Bronchial epithelial cell (primary cell): ENCODE measurements around the gene COL17A1. TPM values are rescaled to one million over a fixed set of nuclear protein-coding genes. Genes with fewer than 3 reads are reported as not detected.

Experiments used
- DNase-seq: peaks from one replicate; pipeline ENCODE4 v3.0.0-alpha.2; 2010; ENCODE audit warnings: low read depth
- FAIRE-seq: peaks from 2 replicates; lab custom pipeline; 2011; peaks lifted over from hg19 to GRCh38; lab: Jason Lieb, UNC
- H3K27me3 ChIP-seq: 2 replicates; pipeline ENCODE4 v1.5.1; 2011; ENCODE audit warnings: low read length; ENCODE audit not compliant: control insufficient read depth, insufficient read depth
- H3K36me3 ChIP-seq: 2 replicates; pipeline ENCODE4 v1.5.1; 2011; ENCODE audit warnings: low read length; ENCODE audit not compliant: control insufficient read depth, insufficient read depth
- H3K4me3 ChIP-seq: 2 replicates; pipeline ENCODE4 v1.5.1; 2011; ENCODE audit warnings: mild to moderate bottlenecking, low read depth, low read length, control low read depth
- total RNA-seq: library from RNA; depleted of rRNA; stranded (reverse); fragments of >200 nt; gene quantifications from 2 replicates; pipeline ENCODE4 v1.2.1, GENCODE V29; 2014
- TF ChIP-seq, protein P1 (sequence below): IDR thresholded peaks from 2 replicates; pipeline ENCODE4 v1.5.1; 2011; ENCODE audit warnings: mild to moderate bottlenecking, moderate library complexity, low read length, control low read depth, inconsistent platforms; ENCODE audit not compliant: insufficient read depth, severe bottlenecking

COL17A1 gene
- total RNA-seq, 1 donor from 2014 or later, result 594 TPM

DNA sequence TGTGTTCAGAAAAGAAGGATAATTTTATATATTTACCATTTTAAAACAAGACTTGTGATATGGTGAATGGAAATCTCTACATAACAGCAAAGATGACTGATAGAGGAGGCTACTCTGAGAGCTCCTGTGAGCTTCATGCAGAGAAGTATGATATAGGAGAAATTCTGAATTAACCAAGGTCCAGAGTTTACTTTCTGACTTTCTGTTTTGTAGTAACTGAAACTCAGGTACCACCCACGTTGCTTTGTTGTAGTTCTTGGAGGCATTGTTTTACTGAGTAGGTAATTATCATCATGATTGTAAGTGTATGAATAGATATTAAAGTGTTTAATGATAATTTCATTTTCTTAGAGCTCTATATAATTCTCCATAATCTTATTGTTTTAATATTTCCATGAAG is 18.3 kb upstream of the COL17A1 start:
- DNase-seq (no peak), FAIRE-seq (no peak)
- Histone ChIP-seq H3K36me3 (no peaks in the 10 kb centered on the region), H3K4me3 (no peak overlapping the region), H3K27me3 (no peaks in the 10 kb centered on the region)
- TF ChIP-seq, protein P1, sequence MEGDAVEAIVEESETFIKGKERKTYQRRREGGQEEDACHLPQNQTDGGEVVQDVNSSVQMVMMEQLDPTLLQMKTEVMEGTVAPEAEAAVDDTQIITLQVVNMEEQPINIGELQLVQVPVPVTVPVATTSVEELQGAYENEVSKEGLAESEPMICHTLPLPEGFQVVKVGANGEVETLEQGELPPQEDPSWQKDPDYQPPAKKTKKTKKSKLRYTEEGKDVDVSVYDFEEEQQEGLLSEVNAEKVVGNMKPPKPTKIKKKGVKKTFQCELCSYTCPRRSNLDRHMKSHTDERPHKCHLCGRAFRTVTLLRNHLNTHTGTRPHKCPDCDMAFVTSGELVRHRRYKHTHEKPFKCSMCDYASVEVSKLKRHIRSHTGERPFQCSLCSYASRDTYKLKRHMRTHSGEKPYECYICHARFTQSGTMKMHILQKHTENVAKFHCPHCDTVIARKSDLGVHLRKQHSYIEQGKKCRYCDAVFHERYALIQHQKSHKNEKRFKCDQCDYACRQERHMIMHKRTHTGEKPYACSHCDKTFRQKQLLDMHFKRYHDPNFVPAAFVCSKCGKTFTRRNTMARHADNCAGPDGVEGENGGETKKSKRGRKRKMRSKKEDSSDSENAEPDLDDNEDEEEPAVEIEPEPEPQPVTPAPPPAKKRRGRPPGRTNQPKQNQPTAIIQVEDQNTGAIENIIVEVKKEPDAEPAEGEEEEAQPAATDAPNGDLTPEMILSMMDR, result no peak

DNA sequence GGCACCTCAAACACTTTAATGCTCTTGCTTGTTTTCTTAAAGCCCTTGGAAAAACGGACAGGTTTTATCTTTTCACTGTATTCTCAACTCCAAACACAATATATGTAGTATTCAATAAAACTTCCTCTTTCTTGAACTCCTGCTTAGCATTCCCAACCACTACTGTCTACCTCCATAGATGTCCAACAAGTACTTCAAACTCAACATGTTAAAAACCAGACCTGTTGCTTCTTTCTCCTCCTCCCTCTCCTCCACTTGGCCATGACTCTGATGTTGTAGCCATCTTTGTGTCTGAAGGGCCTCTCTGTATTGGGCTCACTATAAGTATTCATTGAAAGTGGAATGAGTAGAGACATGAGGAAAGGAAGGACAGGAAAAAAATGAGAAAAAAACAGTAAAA is 16.2 kb upstream of the COL17A1 start:
- Histone ChIP-seq H3K27me3 (no peaks in the 10 kb centered on the region), H3K4me3 (no peak overlapping the region), H3K36me3 (no peaks in the 10 kb centered on the region)
- TF ChIP-seq, protein P1, result no peak
- DNase-seq, result no peak
- FAIRE-seq, result no peak

DNA sequence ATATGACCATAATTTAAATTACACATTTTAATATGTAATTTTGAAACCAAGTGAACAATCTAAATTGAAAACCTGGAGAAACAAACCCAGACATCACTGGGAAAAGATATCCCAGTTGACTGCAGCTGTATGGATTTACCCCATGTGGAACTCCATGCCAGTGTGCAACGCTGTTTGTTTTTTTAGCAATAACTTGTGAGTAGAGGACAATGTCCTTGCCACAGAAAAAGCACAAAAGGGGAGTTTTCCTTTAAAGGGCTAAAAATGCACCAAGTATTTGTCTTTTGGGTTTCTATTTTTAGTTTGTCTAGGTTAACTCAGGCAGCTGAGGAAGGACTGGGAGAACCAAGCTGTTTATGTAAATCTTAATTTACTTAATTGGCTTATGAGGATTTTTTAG is 15.1 kb upstream of the COL17A1 start:
- DNase-seq (no peak), FAIRE-seq (no peak)
- TF ChIP-seq, protein P1, result no peak
- no peaks in the 10 kb centered on the region for H3K36me3 ChIP-seq
- H3K4me3 ChIP-seq, result no peak overlapping the region
- H3K27me3 ChIP-seq, result no peaks in the 10 kb centered on the region

DNA sequence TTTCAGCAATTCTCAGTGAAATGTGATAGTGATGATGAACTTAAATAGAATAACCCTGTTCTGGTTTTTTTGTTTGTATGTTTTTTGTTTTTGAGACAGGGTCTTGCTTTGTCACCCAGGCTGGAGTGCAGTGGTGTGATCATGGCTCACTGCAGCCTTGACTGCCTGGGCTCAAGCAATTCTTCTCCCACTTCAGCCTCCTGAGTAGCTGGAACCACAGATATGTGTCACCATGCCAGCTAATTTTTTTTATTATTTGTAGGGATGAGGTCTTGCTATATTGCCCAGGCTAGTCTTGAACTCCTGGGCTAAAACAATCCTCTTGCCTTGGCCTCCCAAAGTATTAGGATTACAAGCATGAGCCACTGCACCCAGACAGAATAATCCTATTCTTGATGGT is 14.3 kb upstream of the COL17A1 start:
- peak; percentile 51 for DNase-seq
- no peak for FAIRE-seq
- H3K36me3 ChIP-seq, result no peaks in the 10 kb centered on the region
- no peaks in the 10 kb centered on the region for H3K27me3 ChIP-seq
- TF ChIP-seq, protein P1, result no peak
- H3K4me3 ChIP-seq, result no peak overlapping the region

DNA sequence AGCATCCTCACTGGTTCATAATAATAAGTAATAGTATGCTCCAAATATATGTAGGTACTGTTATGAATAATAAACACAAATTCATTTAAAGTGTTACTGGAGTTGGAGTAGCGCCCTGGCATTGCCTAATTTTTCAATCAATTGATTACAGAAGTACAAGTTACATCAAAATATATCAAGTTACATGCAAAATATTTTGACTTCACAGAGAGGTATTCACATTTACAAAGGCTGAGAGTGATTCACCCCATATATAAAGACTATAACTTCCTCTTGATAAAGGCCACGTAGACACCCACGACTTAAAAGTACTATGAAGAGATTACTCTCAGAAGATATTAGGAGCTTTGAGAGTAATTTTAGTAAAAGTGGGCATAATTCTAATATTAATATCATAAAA is 13.6 kb upstream of the COL17A1 start:
- peak; percentile 92 for DNase-seq
- no peak for FAIRE-seq
- TF ChIP-seq, protein P1, result no peak
- no peaks in the 10 kb centered on the region for H3K27me3 ChIP-seq
- no peaks in the 10 kb centered on the region for H3K36me3 ChIP-seq
- no peak overlapping the region for H3K4me3 ChIP-seq

DNA sequence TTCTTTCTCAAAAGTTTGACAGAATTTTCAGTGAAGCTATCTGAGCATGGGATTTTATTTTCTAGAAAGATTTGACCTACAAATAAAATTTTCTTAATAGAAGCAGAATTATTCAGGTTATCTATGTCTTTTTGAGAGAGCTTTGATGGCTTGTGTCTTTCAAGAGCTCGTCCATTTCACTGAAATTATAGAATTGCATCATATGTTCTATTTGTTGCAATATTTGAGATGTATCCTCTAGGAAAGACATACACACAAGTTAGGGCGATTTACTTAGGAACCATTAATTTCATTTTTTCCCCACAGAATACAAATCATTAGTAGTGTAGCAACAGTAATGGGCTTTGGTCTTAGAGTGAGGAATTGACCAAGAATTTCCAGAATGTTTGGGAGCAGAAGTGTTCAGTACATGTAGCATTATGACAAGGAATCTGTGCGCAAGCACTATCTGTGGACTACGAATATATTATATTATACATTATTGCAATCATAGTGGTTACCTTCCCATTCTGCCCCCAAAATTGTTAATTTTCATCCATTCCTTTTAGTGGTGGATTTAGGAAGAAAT is 12.8 kb upstream of the COL17A1 start:
- FAIRE-seq (no peak), DNase-seq (no peak)
- Histone ChIP-seq H3K27me3 (no peaks in the 10 kb centered on the region), H3K4me3 (no peak overlapping the region), H3K36me3 (no peaks in the 10 kb centered on the region)
- TF ChIP-seq, protein P1, result no peak
